WI38 (cell line): ENCODE results near the gene TCF7.

ENCODE experiments used
- H3K4me3 ChIP-seq: 2 replicates; pipeline ENCODE4 v1.5.1; 2011; ENCODE audit warnings: low read depth, mild to moderate bottlenecking, control low read depth, low read length
- CTCF ChIP-seq: IDR thresholded peaks from 2 replicates; pipeline ENCODE4 v1.5.1; 2012; ENCODE audit warnings: low read depth, mild to moderate bottlenecking, control low read depth, low read length

Gene TCF7

DNA sequence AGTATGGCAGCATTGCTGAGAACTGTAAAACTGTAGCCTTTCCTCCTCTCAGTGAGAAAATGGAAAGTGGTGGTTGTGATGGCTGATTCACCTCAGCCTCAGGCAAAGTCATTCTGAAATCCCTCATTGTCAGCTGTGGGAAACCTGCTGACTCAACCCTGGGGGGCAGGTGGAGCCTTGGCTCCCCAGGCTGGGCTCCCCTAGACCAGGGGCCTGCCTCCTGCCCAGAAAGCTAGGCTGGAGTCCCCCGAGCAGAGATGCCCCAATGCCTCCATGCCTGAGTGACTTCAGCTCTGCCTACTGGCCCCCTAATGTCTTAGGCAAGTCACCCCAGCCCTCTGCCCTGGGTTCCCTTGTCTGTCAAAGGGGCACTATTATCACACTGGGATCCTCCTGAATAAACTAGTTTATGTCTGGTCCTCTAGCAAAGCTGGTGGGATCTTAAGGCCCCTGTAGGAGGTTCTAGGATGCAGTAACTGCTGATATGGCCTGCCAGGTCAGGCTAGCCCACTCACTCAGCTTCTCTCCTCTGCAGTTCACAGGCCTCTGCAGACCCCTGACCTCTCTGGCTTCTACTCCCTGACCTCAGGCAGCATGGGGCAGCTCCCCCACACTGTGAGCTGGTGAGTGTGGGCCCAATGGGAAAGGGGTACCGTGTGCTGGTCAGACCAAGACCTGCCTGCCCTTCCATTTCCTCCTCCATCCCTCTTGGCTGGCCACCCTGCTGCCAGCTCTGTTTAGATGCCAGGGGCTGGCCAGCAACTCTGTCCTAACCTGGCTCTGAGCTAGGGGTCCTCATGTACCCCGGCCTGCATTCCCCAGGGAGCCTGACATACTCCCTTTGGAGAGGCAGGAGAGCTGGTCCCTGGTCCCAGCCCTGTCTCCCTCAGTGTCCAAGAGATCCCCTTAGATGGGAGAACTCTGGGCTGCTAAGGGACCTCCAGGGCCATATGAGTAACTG is 24.2 kb downstream of the TCF7 start:
- no peak overlapping the region for H3K4me3 ChIP-seq
- no peak for TF ChIP-seq CTCF

DNA sequence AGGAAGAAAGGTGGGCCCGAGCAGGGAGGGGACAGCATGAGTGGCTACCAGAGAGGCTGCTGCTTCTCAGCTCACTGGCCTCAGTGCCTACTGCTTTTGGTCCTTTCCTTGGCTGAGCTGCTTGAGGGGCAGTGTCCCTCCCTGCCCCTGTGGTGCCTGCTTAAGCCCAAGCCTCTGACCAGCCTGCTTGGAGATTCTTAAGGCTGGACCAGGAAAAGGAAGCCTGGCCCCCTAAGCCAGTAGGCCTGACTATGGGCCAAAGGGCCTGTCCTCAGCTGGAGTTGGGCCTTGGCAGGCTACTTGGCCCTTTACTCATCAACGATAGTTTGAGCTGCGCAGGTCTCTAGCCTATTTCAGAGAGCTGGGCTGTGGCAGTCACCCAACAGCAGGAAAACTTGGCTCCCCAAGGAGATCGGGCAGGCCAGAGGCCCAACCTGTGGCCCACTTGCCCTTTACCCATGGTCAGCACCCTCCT is 24.9 kb downstream of the TCF7 start:
- TF ChIP-seq CTCF, result no peak
- H3K4me3 ChIP-seq, result no peak overlapping the region

- TF ChIP-seq CTCF, result no peak
- H3K4me3 ChIP-seq, result no peak overlapping the region
Measured at GRCh38 chr5:134139891-134140469, 25.5 kb downstream of the TCF7 start.

DNA sequence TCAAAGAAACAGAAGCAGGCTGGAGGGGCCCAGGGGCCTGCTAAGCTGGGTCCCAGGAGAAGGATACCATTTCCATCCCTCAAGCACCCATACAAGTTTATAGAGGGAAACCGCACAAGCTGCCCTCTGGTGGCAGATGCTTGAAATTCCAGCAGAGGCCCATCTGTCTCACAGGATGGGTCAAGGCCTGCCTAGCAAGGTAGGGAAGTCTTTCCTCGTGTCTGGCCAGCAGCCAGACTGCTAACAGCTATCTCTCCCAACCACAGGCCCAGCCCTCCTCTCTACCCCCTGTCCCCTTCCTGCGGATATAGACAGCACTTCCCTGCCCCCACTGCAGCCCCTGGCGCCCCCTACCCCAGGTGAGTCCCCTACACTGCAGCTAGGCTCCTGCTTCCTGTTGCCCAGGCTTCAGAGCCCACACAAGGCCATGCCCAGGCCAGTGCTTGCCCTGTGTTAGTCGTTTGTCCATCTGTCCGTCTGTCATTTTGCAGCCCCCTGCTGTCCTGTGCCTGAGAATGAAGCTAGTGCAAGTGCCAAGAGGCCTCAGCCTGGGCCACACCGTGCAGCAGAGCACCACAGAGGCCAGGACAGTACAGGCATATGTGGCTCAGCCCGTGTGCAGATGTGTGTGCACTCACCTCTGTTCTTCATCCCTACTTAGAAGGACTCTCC is 26.2 kb downstream of the TCF7 start:
- peak; percentile 83 for TF ChIP-seq CTCF

DNA sequence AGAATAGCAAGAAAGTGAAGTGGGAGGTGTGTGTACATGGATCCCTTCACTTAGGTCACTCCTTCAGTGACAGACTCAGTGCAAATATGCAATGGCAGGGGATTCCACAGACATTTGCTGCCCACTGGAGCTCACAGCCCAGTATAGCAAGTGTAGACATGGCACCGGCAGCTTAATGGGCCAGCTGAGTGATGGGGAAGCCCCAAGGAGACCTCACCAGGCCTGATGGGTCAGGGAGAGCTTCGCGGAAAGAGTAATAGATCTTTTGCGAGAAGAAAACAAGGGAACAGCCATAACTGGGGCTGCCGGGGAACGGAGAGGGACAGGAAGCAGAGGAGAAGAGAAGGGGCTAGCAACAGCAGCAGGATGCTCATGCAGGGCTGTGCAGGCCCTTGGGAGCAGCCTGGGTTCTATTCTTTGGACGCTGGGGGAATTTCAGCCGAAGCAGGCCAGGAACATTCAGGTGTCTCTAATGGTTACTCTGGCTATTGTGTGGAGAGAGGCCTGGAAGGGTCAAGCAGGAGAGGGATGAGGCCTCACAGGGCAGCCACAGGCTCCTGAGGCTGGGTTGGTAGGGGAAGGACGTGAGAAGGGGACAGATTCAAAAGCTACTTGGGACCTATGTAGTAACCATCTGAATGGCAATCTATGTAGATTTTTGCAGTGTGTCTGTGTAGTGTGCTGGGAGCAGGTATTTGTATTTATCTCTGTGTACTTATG is 27.0 kb downstream of the TCF7 start:
- TF ChIP-seq CTCF, result 0 out of 2 replicates have a peak, but pooled peaks have one; percentile 17
- H3K4me3 ChIP-seq, result no peak overlapping the region

More for the DNA sequence above, 26.2 kb downstream of the TCF7 start:
- no peak overlapping the region for H3K4me3 ChIP-seq

DNA sequence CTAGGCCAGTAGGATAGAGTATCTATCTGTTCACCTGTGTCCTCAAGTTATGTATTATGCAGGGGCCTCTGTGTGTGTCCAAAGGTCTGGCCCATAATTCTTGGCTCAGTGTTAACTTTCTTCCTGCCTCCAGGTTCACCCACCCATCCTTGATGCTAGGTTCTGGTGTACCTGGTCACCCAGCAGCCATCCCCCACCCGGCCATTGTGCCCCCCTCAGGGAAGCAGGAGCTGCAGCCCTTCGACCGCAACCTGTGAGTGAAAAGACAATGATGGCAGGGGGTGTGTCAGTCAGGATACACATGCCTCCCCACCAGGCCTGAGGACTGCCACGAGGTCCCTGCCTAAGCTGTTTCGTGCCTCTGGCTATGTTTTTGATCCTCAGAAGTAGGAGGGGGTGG is 27.6 kb downstream of the TCF7 start:
- no peak for TF ChIP-seq CTCF
- no peak overlapping the region for H3K4me3 ChIP-seq
